ENCODE results near the gene RBMS3.
A peak's percentile ranks its signal among the peaks of the same experiment; 100 is the strongest.

Gene RBMS3

DNA sequence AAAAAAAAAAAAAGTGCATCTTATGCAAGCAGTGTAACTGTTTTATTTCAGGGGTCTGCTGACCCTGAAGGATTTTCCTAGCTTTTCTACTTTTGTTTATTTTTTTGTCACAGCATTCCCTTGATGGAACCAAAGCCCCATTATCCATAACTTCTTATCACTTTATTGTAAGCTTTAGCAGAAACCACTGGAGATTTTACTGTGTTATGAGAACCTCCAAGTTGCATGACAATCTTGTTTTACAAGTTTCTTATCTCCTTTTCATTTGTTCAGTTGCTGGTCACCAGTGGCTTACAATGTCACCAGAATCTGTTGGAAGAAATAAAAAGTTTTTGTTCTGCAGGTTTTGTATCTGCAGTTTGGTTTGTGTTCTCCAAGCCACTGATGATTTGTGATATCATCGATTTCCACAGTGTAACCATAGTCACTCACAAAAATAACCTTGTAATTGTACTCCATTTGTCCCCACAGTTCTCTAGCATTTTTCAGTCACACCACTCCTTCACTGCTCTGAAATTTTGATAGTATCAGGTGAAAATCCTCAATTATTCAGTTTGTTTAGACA lies 660.0 kb downstream of the RBMS3 start:
- no peak for DNase-seq (ENCODE audit: low spot score)

GRCh38 chr3:29942297-29942696 lies 661.4 kb downstream of the RBMS3 start:
- no peak for DNase-seq (ENCODE audit: low spot score)

DNA sequence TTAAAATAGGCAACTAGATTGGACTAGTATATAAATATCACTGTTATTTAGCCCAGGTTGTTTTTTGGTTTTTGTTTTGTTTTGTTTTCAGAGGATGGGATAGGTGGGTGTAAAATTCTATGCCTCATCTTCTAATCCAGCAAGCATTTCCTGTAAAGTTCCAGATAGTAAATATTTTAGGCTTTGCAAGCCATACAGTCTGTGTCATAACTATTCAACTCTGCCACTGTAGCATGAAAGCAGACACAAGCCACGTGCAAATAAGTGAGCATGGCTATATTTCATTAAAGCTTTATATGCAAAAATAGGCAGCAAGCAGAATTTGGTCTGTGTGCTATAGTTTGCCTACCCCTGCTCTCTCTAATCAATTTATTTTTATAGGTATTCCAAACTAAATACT lies 668.3 kb downstream of the RBMS3 start:
- DNase-seq (ENCODE audit: low spot score): no peak

DNA sequence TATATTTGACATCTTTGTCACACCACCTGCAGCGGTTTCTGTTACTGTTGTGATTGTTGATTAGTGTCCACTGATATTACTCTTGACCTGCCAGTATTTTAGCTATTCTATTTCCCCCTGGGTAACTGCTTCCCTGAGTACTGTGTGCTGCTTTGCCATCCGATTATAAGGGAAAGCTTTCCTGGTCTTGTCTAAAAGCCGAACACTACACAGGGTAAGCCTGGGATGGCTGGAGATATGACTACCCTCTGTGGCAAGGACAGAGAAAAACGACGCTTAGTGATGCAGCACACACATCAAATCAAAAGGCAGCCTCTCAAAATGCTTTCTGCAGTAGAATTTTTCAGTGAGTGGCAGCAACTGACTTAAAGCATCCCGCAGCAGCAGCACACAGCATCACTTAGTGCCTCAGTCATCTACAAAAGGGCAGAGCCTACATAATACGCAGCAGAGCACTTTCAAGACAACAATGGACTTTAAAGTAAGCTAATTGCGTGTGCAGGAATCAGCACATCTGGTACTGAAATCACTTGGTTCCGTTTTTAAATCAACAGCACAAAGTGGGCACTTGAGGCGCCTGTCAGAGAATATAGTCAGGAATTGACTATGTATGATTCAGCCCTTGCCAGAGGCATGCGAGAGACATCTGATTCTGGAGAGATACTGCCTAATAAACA lies 669.2 kb downstream of the RBMS3 start:
- no peak for DNase-seq (ENCODE audit: low spot score)

- DNase-seq (ENCODE audit: low spot score): no peak
These were observed 671.6 kb downstream of the RBMS3 start for GRCh38 chr3:29952431-29952830.

DNA sequence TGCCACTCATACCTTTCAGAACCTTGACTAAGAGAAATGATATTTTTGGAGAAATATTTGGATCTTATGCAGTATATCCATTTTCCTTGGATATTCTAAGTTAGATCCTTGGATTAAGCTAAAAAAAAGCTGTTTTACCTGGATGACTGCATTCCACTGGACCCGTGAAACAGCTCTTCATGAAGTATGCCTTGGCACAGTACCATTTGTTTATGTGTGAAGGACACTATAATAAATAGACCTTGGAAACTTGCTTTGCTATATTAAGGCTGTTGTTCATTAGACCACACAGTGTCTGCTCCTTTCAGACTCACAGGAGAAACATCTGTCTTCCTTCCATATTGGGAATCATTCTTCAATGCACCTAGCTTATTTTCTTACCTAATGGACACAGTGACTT lies 674.5 kb downstream of the RBMS3 start:
- no peak for DNase-seq (ENCODE audit: low spot score)

DNA sequence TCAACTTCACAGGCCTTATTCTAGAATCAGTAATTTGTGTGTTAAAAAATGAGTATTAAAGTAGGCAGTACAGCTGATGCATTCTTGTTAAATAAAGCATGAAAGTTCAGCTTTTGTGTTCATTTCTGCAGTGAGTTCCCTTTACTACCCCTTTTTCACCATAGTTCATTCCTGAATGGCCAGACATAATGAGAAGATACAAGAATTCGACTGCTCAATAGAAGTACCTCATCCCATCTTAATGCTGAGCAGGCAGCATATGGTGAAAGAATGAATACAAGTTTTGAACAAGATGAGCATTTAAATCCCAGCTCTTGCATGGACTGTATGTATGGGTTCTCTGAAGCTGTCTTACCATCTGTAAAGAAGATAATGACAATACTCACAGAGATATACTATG lies 677.9 kb downstream of the RBMS3 start:
- DNase-seq (ENCODE audit: low spot score): no peak

GRCh38 chr3:29971895-29972294 lies 691.0 kb downstream of the RBMS3 start:
- DNase-seq (ENCODE audit: low spot score): no peak

- no peak for DNase-seq (ENCODE audit: low spot score)
These were observed 691.6 kb downstream of the RBMS3 start for GRCh38 chr3:29972320-29972993.

DNA sequence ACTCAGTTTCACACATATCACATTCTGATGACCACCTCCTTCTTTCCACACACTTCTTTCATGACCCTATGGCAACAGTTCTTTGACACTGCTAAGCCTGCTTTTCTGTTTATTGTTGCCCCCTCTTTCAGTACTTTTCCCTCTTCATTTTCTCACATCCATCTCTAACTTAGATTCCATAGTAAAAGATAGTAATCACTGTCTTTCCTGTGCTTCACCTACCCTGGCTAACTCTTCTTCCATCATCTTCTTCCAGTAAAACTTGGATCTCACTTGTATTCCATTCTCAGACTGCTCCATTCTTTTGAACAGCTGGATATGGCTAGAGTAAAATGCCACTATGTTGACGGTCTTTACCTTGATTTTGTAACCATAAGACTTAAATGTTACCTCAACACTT lies 692.9 kb downstream of the RBMS3 start:
- DNase-seq (ENCODE audit: low spot score): no peak

DNA sequence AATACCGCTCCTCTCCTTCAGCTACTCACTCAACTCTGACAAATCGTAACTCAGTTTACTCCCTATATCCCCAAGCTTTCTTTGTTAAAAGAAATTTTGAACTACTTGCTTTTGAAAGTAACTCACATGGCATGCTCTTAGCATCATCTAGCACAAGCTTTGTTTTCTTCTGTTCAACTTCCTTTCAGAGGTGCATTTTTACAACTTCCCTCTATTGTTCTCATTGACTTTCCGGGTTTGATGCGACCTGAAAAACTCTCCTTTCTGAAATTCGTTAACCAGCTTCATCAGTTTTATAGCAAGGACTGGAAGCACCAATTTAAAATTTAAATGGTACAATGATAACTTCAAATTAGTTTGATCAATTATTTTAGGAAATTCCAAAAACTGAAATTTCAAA lies 696.0 kb downstream of the RBMS3 start:
- no peak for DNase-seq (ENCODE audit: low spot score)

DNA sequence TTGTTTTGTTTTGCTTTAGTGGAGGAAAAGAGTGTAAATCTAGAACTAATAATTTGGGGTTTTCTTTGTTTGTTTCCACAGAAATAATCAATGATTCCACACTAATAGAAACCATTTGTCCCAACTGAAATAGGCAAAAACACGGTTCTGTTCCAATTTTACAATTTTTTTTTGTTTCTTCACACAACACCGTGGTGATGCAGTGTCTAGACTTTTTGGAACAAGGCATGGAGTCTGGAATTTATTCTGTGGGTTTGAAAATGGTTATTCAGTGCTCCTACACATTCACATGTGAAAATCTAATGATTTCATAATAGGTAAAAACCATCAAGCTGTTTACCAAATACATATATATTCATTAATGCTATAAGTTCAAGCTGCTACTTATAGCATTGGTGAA lies 696.5 kb downstream of the RBMS3 start:
- DNase-seq (ENCODE audit: low spot score): no peak

DNA sequence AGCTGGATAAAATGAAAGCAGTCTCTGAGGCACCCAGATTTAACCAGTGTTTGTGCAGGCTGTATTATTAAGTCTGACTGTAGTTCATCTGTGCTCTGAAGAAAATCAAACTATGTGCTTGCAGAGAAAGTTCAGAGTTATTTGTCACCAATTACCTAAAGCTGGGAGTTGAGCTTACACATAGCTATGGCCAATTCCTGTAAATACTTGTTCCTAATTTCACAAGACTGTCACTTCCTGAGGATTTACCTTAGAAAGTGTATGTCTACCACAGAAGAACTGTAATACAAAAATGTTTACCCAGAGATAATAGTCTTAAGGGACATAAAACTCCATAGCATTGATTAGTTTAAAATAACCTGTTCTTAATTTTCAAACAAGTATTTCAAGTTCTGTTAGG lies 697.2 kb downstream of the RBMS3 start:
- no peak for DNase-seq (ENCODE audit: low spot score)

DNA sequence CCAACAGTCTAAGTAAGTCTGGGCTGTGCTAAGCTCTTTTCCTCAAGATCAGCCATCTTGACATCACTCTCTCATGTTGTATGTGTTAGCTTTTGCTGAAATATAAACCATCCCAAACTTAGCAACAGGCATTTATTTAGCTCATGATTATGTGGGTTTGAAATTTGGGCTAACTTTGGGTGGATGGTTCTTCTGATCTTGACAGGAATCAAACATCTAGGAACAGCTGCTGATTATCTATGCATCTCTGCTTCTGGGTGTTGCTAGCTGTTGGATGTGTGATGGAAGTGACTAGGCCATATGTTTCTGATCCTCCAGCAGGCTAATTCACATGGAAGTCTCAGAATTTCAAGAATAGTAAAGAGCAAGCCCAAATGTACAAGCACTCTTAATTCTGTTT lies 710.3 kb downstream of the RBMS3 start:
- DNase-seq (ENCODE audit: low spot score): no peak

GRCh38 chr3:30002797-30003196 lies 721.9 kb downstream of the RBMS3 start:
- DNase-seq (ENCODE audit: low spot score): no peak

DNA sequence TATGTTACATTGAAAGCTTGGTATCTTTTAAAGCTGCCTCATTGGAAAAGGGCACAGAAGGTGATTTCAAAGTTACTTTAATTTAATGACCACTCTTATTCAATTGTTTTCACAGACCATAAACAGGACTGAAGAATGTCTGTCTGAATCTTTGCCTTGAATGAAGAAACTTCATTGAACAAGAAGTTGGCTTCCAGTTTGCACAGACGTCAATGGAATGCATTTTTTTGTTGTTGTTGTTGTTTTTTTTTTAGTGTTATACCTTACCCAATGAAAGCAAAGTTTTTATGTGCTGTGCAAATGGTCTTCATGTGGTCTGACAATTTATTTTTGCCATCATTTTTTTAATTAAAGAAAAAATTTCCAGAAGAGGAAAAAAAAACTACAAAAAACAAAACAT lies 722.9 kb downstream of the RBMS3 start:
- DNase-seq (ENCODE audit: low spot score): no peak

DNA sequence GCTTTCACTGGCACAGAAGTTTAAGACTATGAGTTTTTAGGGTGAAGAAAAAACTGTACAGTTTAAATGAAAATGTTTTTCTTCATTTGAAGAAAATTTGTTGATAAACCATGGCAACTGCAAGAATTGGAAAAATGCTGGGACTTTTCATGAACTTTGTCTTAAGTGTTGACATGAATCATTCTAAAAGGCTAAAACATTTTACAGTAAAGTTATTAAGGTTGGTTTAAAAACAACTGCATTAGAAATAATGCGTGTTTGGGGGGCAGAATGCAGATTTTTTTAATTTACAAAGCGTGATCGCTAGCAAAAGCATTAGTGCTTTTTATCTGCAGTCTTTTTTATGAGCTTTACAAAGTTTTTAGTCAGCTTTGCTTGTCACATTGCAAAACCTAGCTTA lies 723.6 kb downstream of the RBMS3 start:
- no peak for DNase-seq (ENCODE audit: low spot score)

GRCh38 chr3:30006111-30006510 lies 725.2 kb downstream of the RBMS3 start:
- no peak for DNase-seq (ENCODE audit: low spot score)

- no peak for DNase-seq (ENCODE audit: low spot score)
These were observed 726.8 kb downstream of the RBMS3 start for GRCh38 chr3:30007668-30008067.

- DNase-seq (ENCODE audit: low spot score): no peak
These were observed 730.4 kb downstream of the RBMS3 start for GRCh38 chr3:30011237-30011803.

GRCh38 chr3:30012941-30013543 lies 732.2 kb downstream of the RBMS3 start:
- DNase-seq (ENCODE audit: low spot score): peak; percentile 51

- DNase-seq (ENCODE audit: low spot score): no peak
These were observed 737.0 kb downstream of the RBMS3 start for GRCh38 chr3:30017901-30018300.

GRCh38 chr3:30020380-30020779 lies 739.5 kb downstream of the RBMS3 start:
- DNase-seq (ENCODE audit: low spot score): no peak
